K562 (cell line): ENCODE data around the gene IP6K3. TPM values are rescaled to one million over a fixed set of nuclear protein-coding genes. Genes with fewer than 3 reads are reported as not detected.

Source experiments
- ATAC-seq: fragments of 200-7000 bp; cut with Tn5 transposase; 3 replicates; pipeline ENCODE4 v1.9.1; 2020; ENCODE audit warnings: moderate library complexity
- BruUV-seq: library from RNA; stranded (reverse); fragments of 400-500 nt; replicated peaks from 2 replicates; lab custom pipeline; 2021; lab: Mats Ljungman, UMichigan
- CTCF ChIA-PET: fragments of 300-600 bp; formaldehyde crosslinking; extraction: SDS; loops from one replicate; lab custom pipeline; 2021; ENCODE audit warnings: low intra/inter-chr PET ratio; lab: Yijun Ruan, JAX
- POLR2A ChIA-PET: fragments of 300-600, 350-650 bp; sonication (Branson Sonifier 250); formaldehyde crosslinking; extraction: SDS; loops from one replicate; lab custom pipeline; 2021; ENCODE audit warnings: antibody characterized with exemption, inconsistent platforms; lab: Yijun Ruan, JAX
- DNase-seq, 4 experiments: peaks; one replicate each; pipeline versions ENCODE4 v3.0.0 to v3.0.0-alpha.2; 2011 to 2018; ENCODE audit warnings: low spot score in 3 of 4, mixed read lengths in 3 of 4; ENCODE audit errors: extremely low read depth in 1 of 4
- FAIRE-seq: peaks from 2 replicates; lab custom pipeline; 2011; peaks lifted over from hg19 to GRCh38; lab: Jason Lieb, UNC
- H2AFZ ChIP-seq: 2 replicates; pipeline ENCODE4 v1.6.0; 2011; ENCODE audit warnings: low read depth, low read length, control low read depth, inconsistent platforms
- H3K27ac ChIP-seq: fragments of 200-600 bp; 3 replicates; pipeline ENCODE4 v1.8.0; 2011; ENCODE audit warnings: low read depth, mild to moderate bottlenecking, control low read depth, inconsistent platforms, low read length, moderate library complexity, mixed read lengths; ENCODE audit errors: extremely low read depth
- H3K27me3 ChIP-seq, 2 experiments: fragments of 300-600 bp in 1 of 2; 2 replicates in 1 of 2; 3 replicates in 1 of 2; pipeline versions ENCODE4 v1.6.0 to v1.8.0; 2011; ENCODE audit warnings: inconsistent platforms in 2 of 2, low read length in 2 of 2, mild to moderate bottlenecking in 1 of 2, mixed read lengths in 1 of 2, moderate library complexity in 1 of 2; ENCODE audit not compliant: control insufficient read depth in 2 of 2, insufficient read depth in 2 of 2
- H3K36me3 ChIP-seq: fragments of 300-600 bp; 3 replicates; pipeline ENCODE4 v1.8.0; 2011; ENCODE audit warnings: mild to moderate bottlenecking, low read length, inconsistent platforms; ENCODE audit not compliant: control insufficient read depth, insufficient read depth
- H3K4me1 ChIP-seq, 2 experiments: fragments of 200-600 bp in 1 of 2; replicated peaks in 1 of 2; 2 replicates in 1 of 2; 3 replicates in 1 of 2; pipeline versions ENCODE4 v1.5.1 to v1.8.0; 2011; ENCODE audit warnings: inconsistent platforms in 2 of 2, low read length in 2 of 2, mild to moderate bottlenecking in 1 of 2, mixed read lengths in 1 of 2, moderate library complexity in 1 of 2; ENCODE audit not compliant: control insufficient read depth in 2 of 2, insufficient read depth in 2 of 2
- H3K4me2 ChIP-seq: 2 replicates; pipeline ENCODE4 v1.6.1; 2011; ENCODE audit warnings: low read length, control low read depth, inconsistent platforms, mixed read lengths; ENCODE audit not compliant: insufficient read depth
- H3K4me3 ChIP-seq: fragments of 200-600 bp; sonication (generic), shearing (Covaris generic); 2 replicates; pipeline ENCODE4 v1.5.1; 2016; ENCODE audit warnings: control low read depth, inconsistent platforms
- H3K79me2 ChIP-seq: fragments of 200-600 bp; 3 replicates; pipeline ENCODE4 v1.8.0; 2011; ENCODE audit warnings: low read length, inconsistent platforms; ENCODE audit not compliant: control insufficient read depth, insufficient read depth
- H3K9ac ChIP-seq, 2 experiments: 2 replicates each; pipeline versions ENCODE4 v1.6.0 to v1.6.1; 2011; ENCODE audit warnings: low read depth in 2 of 2, low read length in 2 of 2, control low read depth in 1 of 2, inconsistent platforms in 1 of 2, mild to moderate bottlenecking in 1 of 2, mixed read lengths in 1 of 2; ENCODE audit not compliant: insufficient read depth in 1 of 2
- H3K9me1 ChIP-seq: one replicate; pipeline ENCODE4 v1.6.0; 2011; ENCODE audit warnings: inconsistent platforms, mild to moderate bottlenecking, low read length, moderate library complexity; ENCODE audit not compliant: control insufficient read depth, insufficient read depth
- H3K9me3 ChIP-seq: replicated peaks from 2 replicates; pipeline ENCODE4 v1.5.1; 2011; ENCODE audit warnings: low read depth, low read length, inconsistent platforms; ENCODE audit not compliant: control insufficient read depth, insufficient read depth
- H4K20me1 ChIP-seq: replicated peaks from 2 replicates; pipeline ENCODE4 v1.6.1; 2011; ENCODE audit warnings: low read length, inconsistent platforms, mixed read lengths; ENCODE audit not compliant: control insufficient read depth, insufficient read depth
- FOXP1 ChIP-seq: sonication (generic); formaldehyde crosslinking; IDR thresholded peaks from 2 replicates; pipeline ENCODE4 v1.8.0; 2022; ENCODE audit warnings: mild to moderate bottlenecking, missing genetic modification reagents
- KHSRP ChIP-seq: fragments of 450-650 bp; IDR thresholded peaks from 2 replicates; pipeline ENCODE4 v1.6.1; 2017
- MAZ ChIP-seq, 2 experiments: fragments of 450-650 bp in 1 of 2; sonication (generic) in 1 of 2; formaldehyde crosslinking; IDR thresholded peaks in 1 of 2; conservative IDR thresholded peaks in 1 of 2; 2 replicates each; pipeline versions ENCODE4 v1.4.0 to v1.5.0; 2020; ENCODE audit warnings: mild to moderate bottlenecking in 1 of 2, missing genetic modification reagents in 1 of 2
- RUNX1 ChIP-seq: sonication (generic); IDR thresholded peaks from 2 replicates; pipeline ENCODE4 v1.6.1; 2016; ENCODE audit warnings: antibody characterized with exemption, low read depth
- SOX6 ChIP-seq: fragments of 450-650 bp; IDR thresholded peaks from 2 replicates; pipeline ENCODE4 v1.6.1; 2014; ENCODE audit warnings: mild to moderate bottlenecking
- USF2 ChIP-seq: sonication (generic); formaldehyde crosslinking; IDR thresholded peaks from 2 replicates; pipeline ENCODE4 v1.5.0; 2020; ENCODE audit warnings: missing genetic modification reagents
- WGBS: fragments of 100-300 bp; shearing (Covaris generic); methylation state at CpG from one replicate; pipeline ENCODE4 v1.1.6; 2016; ENCODE audit warnings: low coverage, mixed read lengths; ENCODE audit not compliant: insufficient coverage; ENCODE audit errors: missing lambda C conversion rate; 5-methylcytosine and 5-hydroxymethylcytosine counted together
- in situ Hi-C: fragments of 300-500 bp; cut with MboI; formaldehyde crosslinking; loops from 4 replicates; pipeline ENCODE4 v1.15.0; 2018; ENCODE audit warnings: inconsistent platforms, mixed read lengths
- intact Hi-C: fragments of 100-400 bp; cut with micrococcal nuclease; formaldehyde crosslinking; loops from 2 replicates; pipeline ENCODE4 v1.14.2; 2022
- polyA plus RNA-seq, 8 experiments: library from polyadenylated mRNA; depleted of rRNA in 4 of 8; stranded (reverse) in 5 of 8; unstranded in 3 of 8; fragments of >200 nt; fragmentation: Nextera tagmentation in 2 of 8; fragmentation: Illumina TruSeq in 1 of 8; extraction: Ambion mirVana in 2 of 8; extraction: Trizol in 1 of 8; gene quantifications; 2 replicates each; pipeline versions ENCODE4 v1.2.1 to v1.2.3, GENCODE V29; 2011 to 2014; ENCODE audit warnings: inconsistent platforms in 1 of 8, missing spikeins in 1 of 8
- total RNA-seq, 7 experiments: library from RNA; depleted of rRNA in 6 of 7; stranded (reverse); fragments of >200 nt in 6 of 7; fragmentation: Illumina TruSeq in 2 of 7; extraction: Trizol in 2 of 7; gene quantifications; 2 replicates each; pipeline versions ENCODE4 v1.2.1 to v1.2.3, GENCODE V29; 2011 to 2021; ENCODE audit warnings: low replicate concordance in 1 of 7
- TF ChIP-seq, protein P1 (sequence below): fragments of 450-650 bp; IDR thresholded peaks from 2 replicates; pipeline ENCODE4 v1.6.1; 2018; ENCODE audit not compliant: partially characterized antibody
- TF ChIP-seq, protein P2 (sequence below): sonication (generic); formaldehyde crosslinking; IDR thresholded peaks from 2 replicates; pipeline ENCODE4 v1.9.0; 2022; ENCODE audit warnings: mild to moderate bottlenecking, missing genetic modification reagents

IP6K3 gene
- total and polyA plus RNA-seq, 9 of the 15 experiments (the other 6 are each of a cell fraction or from before 2014, with no cell fraction given): not detected

- no peak for DNase-seq
- intact Hi-C loops: no loop called here
- ChIA-PET POLR2A (interaction anchor here (0.7 to 1.3 kb wide), 5 partner anchors 19 to 1430 kb away, joined by 3 to 5 read pairs (median 3); no protein-coding TSS in a partner anchor), CTCF (no interaction called here)
- WGBS: 6% methylated on average over 7 of the region's 7 CpGs
- Histone ChIP-seq H4K20me1 (peaks cover 13% of the 10 kb centered on the region; the same call in 1 of the 2 replicates), H3K27ac (no peak overlapping the region), H3K9ac (no peak overlapping the region), H3K4me2 (no peak overlapping the region), H3K79me2 (no peaks in the 10 kb centered on the region), H3K4me1 (peaks cover 9 to 11% of the 10 kb centered on the region in 2 experiments; a peak in 2 of 5 replicates), H3K36me3 (no peaks in the 10 kb centered on the region), H3K9me1 (peaks cover 2% of the 10 kb centered on the region), H2AFZ (no peak overlapping the region), H3K27me3 (peaks cover 22 to 64% of the 10 kb centered on the region in 2 experiments; a peak in 4 of 5 replicates), H3K4me3 (no peak overlapping the region), H3K9me3 (no peaks in the 10 kb centered on the region)
- no TSS peak for BruUV-seq
- TF ChIP-seq RUNX1: no peak
- FAIRE-seq: no peak
- in situ Hi-C loops: no loop called here
- no peak for ATAC-seq
Measured at GRCh38 chr6:33742837-33743236, 3.9 kb downstream of the IP6K3 start.

DNA sequence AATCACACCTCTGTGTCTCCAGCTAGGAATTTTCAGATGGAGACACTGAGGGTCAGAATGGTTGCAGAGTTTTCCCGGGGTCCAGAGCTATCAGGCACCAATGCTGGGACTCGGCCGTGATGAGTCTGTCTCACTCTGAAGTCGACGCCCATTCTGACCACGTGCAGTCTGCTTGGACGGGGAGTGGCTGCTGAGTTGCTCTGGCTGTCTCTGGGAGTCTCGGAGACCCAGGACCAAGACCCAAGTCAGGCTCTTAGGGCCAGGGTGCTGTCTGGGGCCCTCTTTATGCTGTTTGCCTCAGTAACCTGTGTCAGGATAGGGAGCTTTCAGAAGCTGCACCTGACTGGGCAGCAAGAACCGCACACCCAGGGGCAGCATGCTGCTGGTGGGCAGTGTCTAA, 4.6 kb downstream of the IP6K3 start:
- intact Hi-C loops: no loop called here
- Histone ChIP-seq H3K4me1 (peaks cover 9 to 11% of the 10 kb centered on the region in 2 experiments; a peak in 2 of 5 replicates), H3K4me2 (no peak overlapping the region), H3K27me3 (peaks cover 23 to 64% of the 10 kb centered on the region in 2 experiments; a peak in 4 of 5 replicates), H4K20me1 (peaks cover 10% of the 10 kb centered on the region), H3K9me3 (no peaks in the 10 kb centered on the region), H3K27ac (no peak overlapping the region), H3K79me2 (no peaks in the 10 kb centered on the region), H3K4me3 (no peak overlapping the region), H3K36me3 (no peaks in the 10 kb centered on the region), H3K9me1 (peaks cover 2% of the 10 kb centered on the region), H3K9ac (peak overlapping the region in 1 of 2 experiments; percentile 24; a peak in 1 of 4 replicates), H2AFZ (no peak overlapping the region)
- ChIA-PET POLR2A (interaction anchor here (0.6 to 1.1 kb wide), 2 partner anchors 31 to 1430 kb away, joined by 3 read pairs; partner anchors contain the start of gene UQCC2), CTCF (no interaction called here)
- no TSS peak for BruUV-seq
- DNase-seq: peak in 3 of 4 experiments; percentile 29 to 45 (median 37)
- in situ Hi-C loops: no loop called here
- FAIRE-seq: no peak
- WGBS: 2% methylated on average over 9 of the region's 9 CpGs
- ATAC-seq: peak; percentile 43; the same call in 2 of the 3 replicates
- TF ChIP-seq USF2 (CRISPR knock-in tag) (peak; percentile 77), MAZ (CRISPR knock-in tag; conservative IDR thresholded peaks at IDR 0.05 in 1 of 2, IDR thresholded peaks at IDR 0.05 in 1 of 2) (no peak), FOXP1 (CRISPR knock-in tag) (no peak), SOX6 (no peak), KHSRP (no peak)
- TF ChIP-seq, protein P1, sequence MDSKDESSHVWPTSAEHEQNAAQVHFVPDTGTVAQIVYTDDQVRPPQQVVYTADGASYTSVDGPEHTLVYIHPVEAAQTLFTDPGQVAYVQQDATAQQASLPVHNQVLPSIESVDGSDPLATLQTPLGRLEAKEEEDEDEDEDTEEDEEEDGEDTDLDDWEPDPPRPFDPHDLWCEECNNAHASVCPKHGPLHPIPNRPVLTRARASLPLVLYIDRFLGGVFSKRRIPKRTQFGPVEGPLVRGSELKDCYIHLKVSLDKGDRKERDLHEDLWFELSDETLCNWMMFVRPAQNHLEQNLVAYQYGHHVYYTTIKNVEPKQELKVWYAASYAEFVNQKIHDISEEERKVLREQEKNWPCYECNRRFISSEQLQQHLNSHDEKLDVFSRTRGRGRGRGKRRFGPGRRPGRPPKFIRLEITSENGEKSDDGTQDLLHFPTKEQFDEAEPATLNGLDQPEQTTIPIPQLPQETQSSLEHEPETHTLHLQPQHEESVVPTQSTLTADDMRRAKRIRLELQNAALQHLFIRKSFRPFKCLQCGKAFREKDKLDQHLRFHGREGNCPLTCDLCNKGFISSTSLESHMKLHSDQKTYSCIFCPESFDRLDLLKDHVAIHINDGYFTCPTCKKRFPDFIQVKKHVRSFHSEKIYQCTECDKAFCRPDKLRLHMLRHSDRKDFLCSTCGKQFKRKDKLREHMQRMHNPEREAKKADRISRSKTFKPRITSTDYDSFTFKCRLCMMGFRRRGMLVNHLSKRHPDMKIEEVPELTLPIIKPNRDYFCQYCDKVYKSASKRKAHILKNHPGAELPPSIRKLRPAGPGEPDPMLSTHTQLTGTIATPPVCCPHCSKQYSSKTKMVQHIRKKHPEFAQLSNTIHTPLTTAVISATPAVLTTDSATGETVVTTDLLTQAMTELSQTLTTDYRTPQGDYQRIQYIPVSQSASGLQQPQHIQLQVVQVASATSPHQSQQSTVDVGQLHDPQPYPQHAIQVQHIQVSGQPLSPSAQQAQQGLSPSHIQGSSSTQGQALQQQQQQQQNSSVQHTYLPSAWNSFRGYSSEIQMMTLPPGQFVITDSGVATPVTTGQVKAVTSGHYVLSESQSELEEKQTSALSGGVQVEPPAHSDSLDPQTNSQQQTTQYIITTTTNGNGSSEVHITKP: no peak
- TF ChIP-seq, protein P2, sequence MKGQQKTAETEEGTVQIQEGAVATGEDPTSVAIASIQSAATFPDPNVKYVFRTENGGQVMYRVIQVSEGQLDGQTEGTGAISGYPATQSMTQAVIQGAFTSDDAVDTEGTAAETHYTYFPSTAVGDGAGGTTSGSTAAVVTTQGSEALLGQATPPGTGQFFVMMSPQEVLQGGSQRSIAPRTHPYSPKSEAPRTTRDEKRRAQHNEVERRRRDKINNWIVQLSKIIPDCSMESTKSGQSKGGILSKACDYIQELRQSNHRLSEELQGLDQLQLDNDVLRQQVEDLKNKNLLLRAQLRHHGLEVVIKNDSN (CRISPR knock-in tag): peak; percentile 84
